ENCODE results near the gene KRT6B.

DNA sequence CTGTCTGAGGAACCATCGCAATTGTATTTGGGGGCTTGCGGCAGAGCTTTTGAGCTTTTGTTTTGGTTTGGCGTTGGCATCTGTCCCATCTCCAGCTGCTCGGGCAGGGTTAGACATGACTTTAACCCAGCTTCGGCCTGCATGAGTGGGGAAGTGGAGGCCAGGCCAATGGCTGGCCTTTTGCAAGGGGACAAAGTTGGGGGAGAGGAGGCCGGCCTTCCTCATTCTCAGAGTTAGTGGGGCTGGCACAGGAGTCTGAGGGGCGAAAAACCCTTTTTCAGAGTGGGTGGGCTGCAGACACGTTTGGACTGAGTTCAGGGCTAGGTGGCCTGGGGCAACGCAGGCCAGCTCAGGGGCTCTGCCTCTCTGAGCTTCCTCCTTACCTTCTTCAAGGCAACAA, 51.0 kb downstream of the KRT6B start:
- TF ChIP-seq, protein P1, sequence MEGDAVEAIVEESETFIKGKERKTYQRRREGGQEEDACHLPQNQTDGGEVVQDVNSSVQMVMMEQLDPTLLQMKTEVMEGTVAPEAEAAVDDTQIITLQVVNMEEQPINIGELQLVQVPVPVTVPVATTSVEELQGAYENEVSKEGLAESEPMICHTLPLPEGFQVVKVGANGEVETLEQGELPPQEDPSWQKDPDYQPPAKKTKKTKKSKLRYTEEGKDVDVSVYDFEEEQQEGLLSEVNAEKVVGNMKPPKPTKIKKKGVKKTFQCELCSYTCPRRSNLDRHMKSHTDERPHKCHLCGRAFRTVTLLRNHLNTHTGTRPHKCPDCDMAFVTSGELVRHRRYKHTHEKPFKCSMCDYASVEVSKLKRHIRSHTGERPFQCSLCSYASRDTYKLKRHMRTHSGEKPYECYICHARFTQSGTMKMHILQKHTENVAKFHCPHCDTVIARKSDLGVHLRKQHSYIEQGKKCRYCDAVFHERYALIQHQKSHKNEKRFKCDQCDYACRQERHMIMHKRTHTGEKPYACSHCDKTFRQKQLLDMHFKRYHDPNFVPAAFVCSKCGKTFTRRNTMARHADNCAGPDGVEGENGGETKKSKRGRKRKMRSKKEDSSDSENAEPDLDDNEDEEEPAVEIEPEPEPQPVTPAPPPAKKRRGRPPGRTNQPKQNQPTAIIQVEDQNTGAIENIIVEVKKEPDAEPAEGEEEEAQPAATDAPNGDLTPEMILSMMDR (IDR thresholded peaks at IDR 0.05): no peak
- TF ChIP-seq POLR2A (IDR thresholded peaks at IDR 0.05): no peak
